Esophagus muscularis mucosa (tissue), 4 donors: ENCODE measurements around the gene GOT1. TPM values are rescaled to one million over a fixed set of nuclear protein-coding genes. Genes with fewer than 3 reads are reported as not detected.
A peak's percentile ranks its signal among the peaks of the same experiment; 100 is the strongest.

Experiments
- DNase-seq: peaks from one replicate; pipeline ENCODE4 v3.0.0-alpha.2; 2017; ENCODE audit errors: extremely low spot score
- H3K27ac ChIP-seq, 4 donors: fragments of 200-600 bp; sonication (generic); replicated peaks in 1 of 4; 1 replicate in 3 of 4; 2 replicates in 1 of 4; pipeline ENCODE4 v1.5.1; 2016 to 2019; ENCODE audit warnings: mild to moderate bottlenecking in 1 of 4
- H3K27me3 ChIP-seq, 4 donors: fragments of 200-600 bp; sonication (generic); one replicate each; pipeline versions ENCODE4 v1.5.1 to v1.6.0; 2016 to 2019
- H3K36me3 ChIP-seq, 4 donors: fragments of 200-600 bp; sonication (generic); one replicate each; pipeline ENCODE4 v1.5.1; 2016 to 2019
- H3K4me1 ChIP-seq, 4 donors: fragments of 200-600 bp; sonication (generic); one replicate each; pipeline ENCODE4 v1.5.1; 2016 to 2019
- H3K4me3 ChIP-seq, 4 donors: fragments of 200-600 bp; sonication (generic); 1 replicate in 2 of 4; 2 replicates in 2 of 4; pipeline ENCODE4 v1.5.1; 2016 to 2019; ENCODE audit warnings: mild to moderate bottlenecking in 4 of 4, moderate library complexity in 1 of 4
- H3K9me3 ChIP-seq, 4 donors: fragments of 200-600 bp; sonication (generic); 1 replicate in 3 of 4; 2 replicates in 1 of 4; pipeline ENCODE4 v1.5.1; 2016 to 2019
- CTCF ChIP-seq, 3 experiments: fragments of 200-600 bp in 2 of 3; fragments of 450-650 bp in 1 of 3; sonication (generic) in 2 of 3; IDR thresholded peaks; one replicate each; pipeline ENCODE4 v1.5.1; 2017 to 2019; ENCODE audit warnings: antibody characterized with exemption in 3 of 3, mild to moderate bottlenecking in 2 of 3, moderate library complexity in 1 of 3
- EP300 ChIP-seq: sonication (generic); formaldehyde crosslinking; IDR thresholded peaks from one replicate; pipeline ENCODE4 v1.6.1; 2017; ENCODE audit warnings: antibody characterized with exemption
- POLR2A ChIP-seq: fragments of 450-650 bp; IDR thresholded peaks from one replicate; pipeline ENCODE4 v1.6.1; 2017; ENCODE audit warnings: antibody characterized with exemption, moderate library complexity, mild to moderate bottlenecking, low read depth
- POLR2AphosphoS5 ChIP-seq, 2 donors: sonication (generic); formaldehyde crosslinking; IDR thresholded peaks; one replicate each; pipeline ENCODE4 v1.6.1; 2017; ENCODE audit warnings: antibody characterized with exemption in 2 of 2
- WGBS: methylation state at CpG from one replicate; pipeline ENCODE4 v1.1.5; 2018; 5-methylcytosine and 5-hydroxymethylcytosine counted together
- intact Hi-C: fragments of 100-400 bp; cut with DNase I; formaldehyde crosslinking; loops from one replicate; pipeline ENCODE4 v1.15.1; 2023
- total RNA-seq, 4 donors: library from RNA; depleted of rRNA; stranded (reverse); fragments of >200 nt; gene quantifications; one replicate each; pipeline versions ENCODE4 v1.1.0 to v1.2.1, GENCODE V29; 2016

The GOT1 gene
- total RNA-seq, 4 donors from 2014 or later: 31.0 to 37.4 (median 36.0) TPM

GRCh38 chr10:99370993-99371392, 59.4 kb downstream of the GOT1 start:
- H3K4me3 ChIP-seq: no peak overlapping the region
- H3K27me3 ChIP-seq: no peaks in the 10 kb centered on the region
- DNase-seq: no peak
- no peak for TF ChIP-seq EP300
- TF ChIP-seq POLR2A: no peak
- peak; percentile 39 to 44 (median 42) for TF ChIP-seq CTCF (IDR thresholded peaks at IDR 0.05)
- TF ChIP-seq POLR2AphosphoS5 (IDR thresholded peaks at IDR 0.05): no peak
- intact Hi-C loops: loop anchor here (10.0 kb wide), 1 partner anchor 906 kb away; no protein-coding TSS in a partner anchor
- no peaks in the 10 kb centered on the region for H3K9me3 ChIP-seq
- 44% methylated on average over 2 of the region's 2 CpGs for WGBS
- no peaks in the 10 kb centered on the region for H3K36me3 ChIP-seq
- H3K4me1 ChIP-seq: peaks cover 0 to 10% (median 3%) of the 10 kb centered on the region in 4 donors
- no peak overlapping the region for H3K27ac ChIP-seq

- Histone ChIP-seq H3K27ac (no peak overlapping the region), H3K27me3 (no peaks in the 10 kb centered on the region), H3K4me3 (no peak overlapping the region), H3K9me3 (no peaks in the 10 kb centered on the region), H3K36me3 (no peaks in the 10 kb centered on the region), H3K4me1 (peaks cover 0 to 6% (median 2%) of the 10 kb centered on the region in 4 donors)
- intact Hi-C loops: no loop called here
- 92% methylated on average over 3 of the region's 3 CpGs for WGBS
- TF ChIP-seq POLR2A (no peak), POLR2AphosphoS5 (IDR thresholded peaks at IDR 0.05) (no peak), CTCF (IDR thresholded peaks at IDR 0.05) (no peak)
- DNase-seq: no peak
Measured at GRCh38 chr10:99369551-99369950, 60.9 kb downstream of the GOT1 start.

GRCh38 chr10:99369126-99369525, 61.3 kb downstream of the GOT1 start:
- no peaks in the 10 kb centered on the region for H3K9me3 ChIP-seq
- intact Hi-C loops: no loop called here

GRCh38 chr10:99368646-99369045, 61.8 kb downstream of the GOT1 start:
- intact Hi-C loops: no loop called here
- no peak for DNase-seq
- Histone ChIP-seq H3K27me3 (no peaks in the 10 kb centered on the region), H3K36me3 (no peaks in the 10 kb centered on the region), H3K4me3 (no peak overlapping the region), H3K27ac (no peak overlapping the region), H3K9me3 (no peaks in the 10 kb centered on the region), H3K4me1 (peaks cover 0 to 6% (median 0%) of the 10 kb centered on the region in 4 donors)
- TF ChIP-seq CTCF (IDR thresholded peaks at IDR 0.05) (no peak), POLR2A (no peak)
- WGBS: 58% methylated on average over 1 of the region's 1 CpG

More at GRCh38 chr10:99369126-99369525, 61.3 kb downstream of the GOT1 start:
- Histone ChIP-seq H3K4me3 (no peak overlapping the region), H3K27ac (no peak overlapping the region), H3K4me1 (peaks cover 0 to 6% (median under 1%) of the 10 kb centered on the region in 4 donors), H3K36me3 (no peaks in the 10 kb centered on the region), H3K27me3 (no peaks in the 10 kb centered on the region)
- 88% methylated on average over 5 of the region's 5 CpGs for WGBS
- DNase-seq: no peak
- TF ChIP-seq EP300 (no peak), CTCF (IDR thresholded peaks at IDR 0.05) (no peak), POLR2AphosphoS5 (IDR thresholded peaks at IDR 0.05) (no peak), POLR2A (no peak)

- no peak overlapping the region for H3K27ac ChIP-seq
- H3K36me3 ChIP-seq: peaks cover 0 to 11% (median 3%) of the 10 kb centered on the region in 4 donors
- no peaks in the 10 kb centered on the region for H3K27me3 ChIP-seq
- whole genome bisulfite sequencing: 89% methylated on average over 2 of the region's 2 CpGs
- no peak for DNase-seq
- H3K4me1 ChIP-seq: peaks cover 0 to 6% (median 0%) of the 10 kb centered on the region in 4 donors
- intact Hi-C loops: no loop called here
- no peak overlapping the region for H3K4me3 ChIP-seq
- H3K9me3 ChIP-seq: no peaks in the 10 kb centered on the region
- TF ChIP-seq POLR2AphosphoS5 (IDR thresholded peaks at IDR 0.05): no peak
- no peak for TF ChIP-seq CTCF (IDR thresholded peaks at IDR 0.05)
- TF ChIP-seq EP300: no peak
- no peak for TF ChIP-seq POLR2A
Measured at GRCh38 chr10:99366666-99367065, 63.8 kb downstream of the GOT1 start.
